Ovary (tissue), 9 donors: ENCODE data around the gene PIAS3. TPM values are rescaled to one million over a fixed set of nuclear protein-coding genes. Genes with fewer than 3 reads are reported as not detected.

Experiments used
- DNase-seq, 5 donors: peaks; one replicate each; pipeline ENCODE4 v3.0.0-alpha.2; 2019 to 2020
- H3K27ac ChIP-seq, 2 donors: fragments of 200-600 bp; one replicate each; pipeline versions ENCODE4 v1.5.1 to v1.8.0; 2019 to 2022
- H3K27me3 ChIP-seq: fragments of 200-600 bp; one replicate; pipeline ENCODE4 v1.8.0; 2022
- H3K36me3 ChIP-seq: fragments of 200-600 bp; sonication (generic); one replicate; pipeline ENCODE4 v1.5.1; 2019
- H3K4me1 ChIP-seq: one replicate; pipeline ENCODE4 v1.8.1; 2013; ENCODE audit warnings: mild to moderate bottlenecking, moderate library complexity; ENCODE audit not compliant: insufficient read depth
- H3K4me3 ChIP-seq: fragments of 200-600 bp; sonication (generic); one replicate; pipeline ENCODE4 v1.5.1; 2017
- H3K9me3 ChIP-seq, 2 donors: fragments of 200-600 bp in 1 of 2; sonication (generic) in 1 of 2; one replicate each; pipeline versions ENCODE4 v1.5.1 to v1.8.1; 2013 to 2019; ENCODE audit warnings: mild to moderate bottlenecking in 1 of 2, moderate library complexity in 1 of 2
- EP300 ChIP-seq: sonication (generic); formaldehyde crosslinking; IDR thresholded peaks from one replicate; pipeline ENCODE4 v1.6.1; 2017; ENCODE audit warnings: antibody characterized with exemption
- POLR2A ChIP-seq: fragments of 450-650 bp; IDR thresholded peaks from one replicate; pipeline ENCODE4 v1.6.1; 2017; ENCODE audit warnings: antibody characterized with exemption, mild to moderate bottlenecking, moderate library complexity
- WGBS, 3 donors: extraction: QIAGEN DNeasy Blood & Tissue Kit in 1 of 3; methylation state at CpG; one replicate each; pipeline versions ENCODE4 v1.1.5 to v1.1.7; 2013 to 2017; 5-methylcytosine and 5-hydroxymethylcytosine counted together
- intact Hi-C, 4 donors: fragments of 100-400 bp; cut with DNase I; formaldehyde crosslinking; loops; one replicate each; pipeline versions ENCODE4 v1.11.0 to v1.15.1; 2022 to 2023
- polyA plus RNA-seq, 2 donors: library from polyadenylated mRNA; stranded (reverse); fragments of 200-250 nt in 1 of 2; fragments of 350-450 nt in 1 of 2; fragmentation: Illumina TruSeq in 1 of 2; extraction: RNeasy Lipid Tissue Mini Kit (QIAGEN cat#74804) in 1 of 2; gene quantifications; one replicate each; pipeline ENCODE4 v1.2.3, GENCODE V29; 2013 to 2014
- total RNA-seq, 7 donors: library from RNA; depleted of rRNA in 2 of 7; stranded (reverse); fragments of >200 nt in 2 of 7; fragmentation: NEBNext Ultra II Directional in 3 of 7; extraction: Animal tissue kit (Norgen Biotek cat#: 25700) in 3 of 7; gene quantifications; one replicate each; pipeline versions ENCODE4 v1.1.0 to v1.2.4, GENCODE V29; 2016 to 2023
- TF ChIP-seq, protein P1 (sequence below), 3 donors: fragments of 450-650 bp in 2 of 3; fragments of 200-600 bp in 1 of 3; IDR thresholded peaks; one replicate each; pipeline versions ENCODE4 v1.5.1 to v1.8.0; 2016 to 2022; ENCODE audit warnings: antibody characterized with exemption in 3 of 3, mild to moderate bottlenecking in 1 of 3
- donor health status: DM: no; HTN: no; CAD: no; lungs with moderate emphysema.
- donor health status: DM: no; HTN: no; CAD: no.
- donor health status: Bipolar disorder and iron deficiency.
- donor health status: DM: yes; HTN: yes; CAD: no.
- donor health status: DM: no; HTN: no; CAD: no.
- donor health status: DM: yes; HTN: yes; CAD: no.

Gene PIAS3
- total and polyA plus RNA-seq, 9 donors: 22.9 to 64.1 (median 39.5) TPM

DNA sequence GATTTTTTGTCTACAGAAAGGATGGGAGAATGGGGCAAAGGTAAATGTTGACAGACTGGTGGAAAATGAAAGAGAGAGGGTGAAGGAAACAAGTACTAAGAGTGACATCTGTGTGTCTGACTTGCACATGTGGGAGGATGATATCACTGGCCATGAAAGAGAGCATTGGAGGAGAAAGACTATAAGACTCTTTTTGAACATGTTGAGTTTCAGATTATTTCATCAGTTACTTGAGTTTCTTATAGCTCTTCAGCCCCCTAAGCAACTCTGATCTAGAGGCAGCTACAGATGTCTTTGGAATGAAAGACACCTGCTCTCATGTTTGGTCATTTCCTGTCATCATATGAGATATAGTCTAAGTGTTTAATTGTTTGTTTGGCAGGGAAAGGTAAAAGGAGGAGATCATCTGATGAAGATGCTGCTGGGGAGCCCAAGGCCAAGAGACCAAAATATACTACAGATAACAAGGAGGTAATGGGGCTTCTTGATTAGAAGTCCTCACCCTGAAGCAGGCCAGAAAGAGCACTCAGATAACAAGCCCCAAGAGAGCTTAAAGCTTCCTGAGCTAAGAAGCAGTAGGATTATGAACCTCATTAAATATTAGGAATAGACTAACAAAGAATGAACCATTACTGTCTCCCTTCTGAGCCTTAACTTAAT lies 30.4 kb downstream of the PIAS3 start:
- no peaks in the 10 kb centered on the region for H3K27me3 ChIP-seq
- H3K27ac ChIP-seq: no peak overlapping the region
- DNase-seq: no peak
- H3K9me3 ChIP-seq: no peaks in the 10 kb centered on the region
- H3K4me1 ChIP-seq: peaks cover 3% of the 10 kb centered on the region
- H3K36me3 ChIP-seq: no peaks in the 10 kb centered on the region
- intact Hi-C loops: no loop called here
- TF ChIP-seq EP300: no peak
- TF ChIP-seq POLR2A: no peak
- TF ChIP-seq, protein P1, sequence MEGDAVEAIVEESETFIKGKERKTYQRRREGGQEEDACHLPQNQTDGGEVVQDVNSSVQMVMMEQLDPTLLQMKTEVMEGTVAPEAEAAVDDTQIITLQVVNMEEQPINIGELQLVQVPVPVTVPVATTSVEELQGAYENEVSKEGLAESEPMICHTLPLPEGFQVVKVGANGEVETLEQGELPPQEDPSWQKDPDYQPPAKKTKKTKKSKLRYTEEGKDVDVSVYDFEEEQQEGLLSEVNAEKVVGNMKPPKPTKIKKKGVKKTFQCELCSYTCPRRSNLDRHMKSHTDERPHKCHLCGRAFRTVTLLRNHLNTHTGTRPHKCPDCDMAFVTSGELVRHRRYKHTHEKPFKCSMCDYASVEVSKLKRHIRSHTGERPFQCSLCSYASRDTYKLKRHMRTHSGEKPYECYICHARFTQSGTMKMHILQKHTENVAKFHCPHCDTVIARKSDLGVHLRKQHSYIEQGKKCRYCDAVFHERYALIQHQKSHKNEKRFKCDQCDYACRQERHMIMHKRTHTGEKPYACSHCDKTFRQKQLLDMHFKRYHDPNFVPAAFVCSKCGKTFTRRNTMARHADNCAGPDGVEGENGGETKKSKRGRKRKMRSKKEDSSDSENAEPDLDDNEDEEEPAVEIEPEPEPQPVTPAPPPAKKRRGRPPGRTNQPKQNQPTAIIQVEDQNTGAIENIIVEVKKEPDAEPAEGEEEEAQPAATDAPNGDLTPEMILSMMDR (IDR thresholded peaks at IDR 0.05): no peak
- H3K4me3 ChIP-seq: no peak overlapping the region

DNA sequence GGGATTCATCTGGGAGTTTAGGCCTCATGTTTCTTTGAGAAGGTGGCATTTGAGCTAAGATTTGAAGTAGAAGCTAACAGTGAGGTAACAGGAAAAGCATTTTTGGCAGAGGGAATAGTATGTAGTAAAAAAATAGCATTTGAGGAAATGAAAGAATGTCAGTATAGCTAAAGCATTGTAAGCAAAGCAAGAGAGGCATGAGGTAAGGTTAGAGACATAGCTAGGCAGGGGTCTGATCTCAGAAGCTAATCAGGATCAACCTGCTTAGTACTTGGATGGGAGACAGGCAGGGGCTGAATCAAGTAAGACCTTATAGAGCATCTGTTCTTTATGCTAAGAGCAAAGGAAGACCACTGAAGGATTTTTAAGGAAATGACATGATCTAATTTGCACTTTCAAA lies 30.9 kb downstream of the PIAS3 start:
- Histone ChIP-seq H3K36me3 (no peaks in the 10 kb centered on the region), H3K27me3 (no peaks in the 10 kb centered on the region), H3K9me3 (no peaks in the 10 kb centered on the region), H3K27ac (no peak overlapping the region), H3K4me3 (no peak overlapping the region), H3K4me1 (peaks cover 3% of the 10 kb centered on the region)
- no peak for DNase-seq
- TF ChIP-seq EP300: no peak
- TF ChIP-seq POLR2A: no peak
- TF ChIP-seq, protein P1 (IDR thresholded peaks at IDR 0.05): no peak
- intact Hi-C loops: no loop called here

DNA sequence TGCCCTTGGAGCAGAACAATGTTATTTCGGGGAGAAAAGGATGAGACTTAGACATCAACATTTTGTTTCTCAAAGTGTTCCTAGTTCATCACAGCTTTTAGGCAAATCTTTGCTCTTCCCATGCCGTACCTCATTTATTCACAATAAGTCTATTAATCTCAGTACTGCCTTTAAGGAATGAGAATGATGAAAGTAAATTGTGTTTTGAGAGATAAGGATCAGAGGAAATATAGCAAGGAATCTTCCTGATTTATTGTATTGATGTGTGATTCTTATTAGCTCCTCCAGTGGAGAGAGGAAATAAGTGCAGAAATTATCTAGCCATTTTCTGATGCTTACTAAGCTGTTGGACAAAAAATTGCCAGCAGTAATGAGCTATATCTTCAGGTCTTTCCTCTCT lies 32.9 kb downstream of the PIAS3 start:
- no peaks in the 10 kb centered on the region for H3K27me3 ChIP-seq
- H3K4me1 ChIP-seq: peaks cover 3% of the 10 kb centered on the region
- no peak overlapping the region for H3K4me3 ChIP-seq
- no peak for TF ChIP-seq POLR2A
- no peak for TF ChIP-seq EP300
- TF ChIP-seq, protein P1 (IDR thresholded peaks at IDR 0.05): no peak
- H3K27ac ChIP-seq: no peak overlapping the region
- no peak for DNase-seq
- H3K36me3 ChIP-seq: no peaks in the 10 kb centered on the region
- 82 to 88% (median 87%) methylated on average over 2 of the region's 2 CpGs for WGBS, 3 donors
- intact Hi-C loops: no loop called here
- H3K9me3 ChIP-seq: no peaks in the 10 kb centered on the region

DNA sequence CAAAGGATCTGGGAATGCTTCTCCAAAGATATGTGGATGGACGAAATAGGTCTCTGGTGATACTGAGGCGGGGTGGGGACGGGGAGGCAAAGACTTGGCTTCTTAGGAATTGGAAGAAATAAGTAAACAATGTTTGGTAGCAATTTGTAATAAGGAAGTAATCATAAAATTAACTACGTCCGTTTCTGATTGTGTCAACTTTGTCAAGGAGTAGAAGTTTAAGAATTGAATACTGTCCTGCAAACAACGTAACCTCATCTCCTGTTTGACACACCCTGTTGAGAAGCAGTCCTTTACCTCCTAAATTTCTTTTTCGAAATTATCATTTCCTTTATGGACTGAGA lies 34.4 kb downstream of the PIAS3 start:
- intact Hi-C loops: no loop called here
- Histone ChIP-seq H3K4me1 (peaks cover 3% of the 10 kb centered on the region), H3K9me3 (no peaks in the 10 kb centered on the region), H3K27me3 (no peaks in the 10 kb centered on the region), H3K27ac (peak overlapping the region; percentile 81 to 87), H3K4me3 (peak overlapping the region; percentile 93), H3K36me3 (no peaks in the 10 kb centered on the region)
- DNase-seq: no peak
- WGBS, 3 donors: 0 to 1% (median 0%) methylated on average over 7 of the region's 7 CpGs
- no peak for TF ChIP-seq EP300
- TF ChIP-seq, protein P1 (IDR thresholded peaks at IDR 0.05): no peak
- TF ChIP-seq POLR2A: no peak
